GM13976 (cell line): ENCODE data around the gene PRELID2.
"Not testable (repeated sequence)": the region's sequence is repeated elsewhere in the genome, so short reads cannot be mapped to it uniquely, and the experiment has no call there.

Experiments used
- DNase-seq: peaks from one replicate; pipeline ENCODE4 v3.0.0; 2012; ENCODE audit warnings: low spot score
- in situ Hi-C: fragments of 300-500 bp; cut with MboI; formaldehyde crosslinking; loops from one replicate; pipeline ENCODE4 v1.12.0; 2022; ENCODE audit warnings: low sequenced_read_pairs, mixed read lengths, inconsistent platforms; ENCODE audit not compliant: unreplicated experiment
- TF ChIP-seq, protein P1 (sequence below): IDR thresholded peaks from 2 replicates; pipeline ENCODE4 v1.5.1; 2012; ENCODE audit warnings: borderline replicate concordance, mild to moderate bottlenecking; ENCODE audit not compliant: insufficient read depth; ENCODE audit errors: extremely low read depth, missing control alignments, control extremely low read depth

Gene PRELID2

GRCh38 chr5:145743396-145744061 is 91.6 kb downstream of the PRELID2 start:
- DNase-seq, result no peak
- TF ChIP-seq, protein P1, sequence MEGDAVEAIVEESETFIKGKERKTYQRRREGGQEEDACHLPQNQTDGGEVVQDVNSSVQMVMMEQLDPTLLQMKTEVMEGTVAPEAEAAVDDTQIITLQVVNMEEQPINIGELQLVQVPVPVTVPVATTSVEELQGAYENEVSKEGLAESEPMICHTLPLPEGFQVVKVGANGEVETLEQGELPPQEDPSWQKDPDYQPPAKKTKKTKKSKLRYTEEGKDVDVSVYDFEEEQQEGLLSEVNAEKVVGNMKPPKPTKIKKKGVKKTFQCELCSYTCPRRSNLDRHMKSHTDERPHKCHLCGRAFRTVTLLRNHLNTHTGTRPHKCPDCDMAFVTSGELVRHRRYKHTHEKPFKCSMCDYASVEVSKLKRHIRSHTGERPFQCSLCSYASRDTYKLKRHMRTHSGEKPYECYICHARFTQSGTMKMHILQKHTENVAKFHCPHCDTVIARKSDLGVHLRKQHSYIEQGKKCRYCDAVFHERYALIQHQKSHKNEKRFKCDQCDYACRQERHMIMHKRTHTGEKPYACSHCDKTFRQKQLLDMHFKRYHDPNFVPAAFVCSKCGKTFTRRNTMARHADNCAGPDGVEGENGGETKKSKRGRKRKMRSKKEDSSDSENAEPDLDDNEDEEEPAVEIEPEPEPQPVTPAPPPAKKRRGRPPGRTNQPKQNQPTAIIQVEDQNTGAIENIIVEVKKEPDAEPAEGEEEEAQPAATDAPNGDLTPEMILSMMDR, result no peak
- in situ Hi-C loops, result no loop called here

DNA sequence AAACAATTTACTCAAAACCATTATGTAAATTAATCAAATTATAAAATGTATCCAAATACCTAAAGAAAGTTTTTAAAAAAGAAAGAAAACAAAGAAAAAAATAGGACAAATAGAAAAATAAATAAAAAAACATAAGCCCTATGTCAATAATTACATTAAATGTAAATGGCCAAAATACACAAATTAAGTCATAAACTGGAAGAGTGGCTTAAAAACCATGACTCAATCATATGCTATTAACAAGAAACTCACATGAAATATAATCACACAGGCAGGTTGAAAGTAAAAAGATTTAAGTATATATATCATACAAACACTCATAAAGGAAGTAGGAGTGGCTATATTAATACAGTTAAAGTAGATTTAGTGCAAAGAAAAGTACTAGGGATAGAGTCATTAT is 95.3 kb downstream of the PRELID2 start:
- DNase-seq, result no peak
- in situ Hi-C loops, result no loop called here
- TF ChIP-seq, protein P1, result no peak

- in situ Hi-C loops, result no loop called here
- DNase-seq, result no peak
- TF ChIP-seq, protein P1, result no peak
Measured at GRCh38 chr5:145738227-145738626, 96.9 kb downstream of the PRELID2 start.

DNA sequence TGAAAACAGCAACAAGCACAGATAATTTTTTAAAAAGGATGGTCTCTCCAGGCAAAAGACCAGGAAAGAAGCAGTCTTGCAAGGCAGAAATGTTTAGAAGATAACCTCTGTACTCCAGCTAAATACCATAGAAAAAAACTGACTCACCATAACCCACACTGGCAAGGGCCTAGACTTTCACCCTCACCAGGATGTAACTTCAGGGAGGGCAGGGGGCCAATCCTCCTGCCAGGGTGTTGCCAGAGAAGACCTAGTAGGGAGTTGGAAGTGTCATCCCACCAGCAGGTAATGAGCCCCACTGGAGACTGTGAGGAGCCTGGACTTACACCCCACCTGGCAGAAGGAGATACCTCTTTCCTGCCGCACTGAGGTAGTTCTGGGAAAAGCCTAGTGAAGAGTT is 97.6 kb downstream of the PRELID2 start:
- no peak for DNase-seq
- in situ Hi-C loops, result no loop called here
- TF ChIP-seq, protein P1, result no peak

DNA sequence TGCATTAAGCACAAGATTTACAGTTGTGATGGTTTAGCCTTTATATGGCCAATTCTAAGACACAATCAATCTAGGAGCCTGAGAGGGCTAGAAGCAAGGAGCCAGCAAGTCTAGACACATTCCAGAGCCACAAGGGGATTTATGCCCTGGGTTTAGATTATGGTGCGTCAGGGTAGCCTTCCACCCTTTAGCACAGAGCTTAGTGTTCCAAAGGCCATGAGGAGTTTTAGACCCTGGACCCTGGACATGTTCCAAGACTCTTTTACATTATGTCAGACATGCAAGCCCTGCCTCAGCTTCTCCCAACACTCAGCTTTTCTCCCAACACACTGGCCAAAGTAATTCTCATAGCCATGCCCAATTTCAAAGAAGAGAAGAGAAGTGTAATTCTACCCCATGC is 105.2 kb downstream of the PRELID2 start:
- in situ Hi-C loops, result not testable (repeated sequence)

DNA sequence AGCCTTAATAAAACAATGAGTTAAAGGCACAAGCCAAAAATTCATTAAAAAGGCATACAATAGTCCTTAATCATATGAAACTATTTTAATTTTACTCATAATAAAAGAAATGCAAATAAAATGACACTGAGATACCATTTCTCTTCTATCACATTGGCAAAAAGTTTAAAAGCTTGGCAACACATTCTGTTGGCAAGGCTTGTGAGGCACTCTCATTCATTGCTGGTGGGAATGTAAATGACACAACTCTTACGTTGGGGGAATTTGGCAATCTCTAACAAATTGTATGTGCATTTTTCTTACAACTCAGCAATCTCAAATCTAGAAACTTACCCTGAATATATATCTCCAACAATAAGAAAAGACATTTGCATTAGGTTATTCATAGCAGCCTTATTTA is 111.6 kb downstream of the PRELID2 start:
- in situ Hi-C loops, result no loop called here
- TF ChIP-seq, protein P1, result no peak
- no peak for DNase-seq

More for the DNA sequence above, 105.2 kb downstream of the PRELID2 start:
- not testable (repeated sequence) for DNase-seq

DNA sequence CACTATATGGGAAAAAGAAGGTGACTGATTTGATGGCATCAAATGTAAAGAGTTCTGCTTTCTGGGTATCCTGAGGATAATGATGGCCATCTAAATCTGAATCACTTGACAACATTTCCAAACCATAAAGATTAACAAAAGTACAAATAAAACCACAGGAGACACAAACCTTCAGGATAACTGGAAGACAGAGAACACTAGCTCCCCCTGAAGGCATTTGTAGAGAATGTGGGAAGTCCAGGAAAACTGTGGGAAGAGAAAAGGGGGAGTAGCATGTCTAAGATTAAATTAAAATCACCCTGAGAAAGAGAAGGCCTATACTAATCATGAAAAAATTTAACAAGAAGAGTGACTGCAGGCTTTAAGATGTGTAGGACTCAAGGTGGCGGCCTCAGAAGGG is 116.2 kb downstream of the PRELID2 start:
- DNase-seq, result no peak
- in situ Hi-C loops, result no loop called here
- TF ChIP-seq, protein P1, result no peak
